GM12864 (cell line): ENCODE measurements around the gene PXDC1.

Experiments
- DNase-seq: peaks from one replicate; pipeline ENCODE4 v3.0.0-alpha.2; 2011; ENCODE audit warnings: low read depth
- H3K4me3 ChIP-seq: 2 replicates; pipeline ENCODE4 v1.5.1; 2011; ENCODE audit warnings: mild to moderate bottlenecking, low read depth, low read length, control low read depth
- CTCF ChIP-seq: IDR thresholded peaks from 2 replicates; pipeline ENCODE4 v1.5.1; 2011; ENCODE audit warnings: low read depth, mild to moderate bottlenecking, moderate library complexity, low read length, control low read depth, inconsistent platforms; ENCODE audit errors: missing control alignments

PXDC1 gene

DNA sequence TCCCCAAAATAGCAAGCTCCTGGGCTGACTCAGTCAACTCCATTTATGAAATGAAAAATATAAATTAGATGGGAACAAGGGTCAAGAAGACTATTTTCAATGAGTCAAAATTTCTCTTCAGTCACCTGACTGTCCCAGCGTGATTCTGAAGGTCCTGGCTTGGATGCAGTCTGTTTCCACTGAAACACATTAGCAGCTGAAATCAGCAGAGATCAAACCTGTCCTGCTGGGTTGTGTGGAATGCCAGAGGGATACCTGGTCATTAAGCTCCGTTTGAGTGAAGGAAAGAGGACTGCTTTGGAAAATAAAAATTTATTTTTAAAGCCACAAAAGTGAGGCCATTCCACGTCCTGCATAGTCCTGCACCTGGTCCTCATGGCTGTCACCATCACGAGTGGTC, 37.4 kb downstream of the PXDC1 start:
- no peak for DNase-seq
- no peak for TF ChIP-seq CTCF
- no peak overlapping the region for H3K4me3 ChIP-seq

DNA sequence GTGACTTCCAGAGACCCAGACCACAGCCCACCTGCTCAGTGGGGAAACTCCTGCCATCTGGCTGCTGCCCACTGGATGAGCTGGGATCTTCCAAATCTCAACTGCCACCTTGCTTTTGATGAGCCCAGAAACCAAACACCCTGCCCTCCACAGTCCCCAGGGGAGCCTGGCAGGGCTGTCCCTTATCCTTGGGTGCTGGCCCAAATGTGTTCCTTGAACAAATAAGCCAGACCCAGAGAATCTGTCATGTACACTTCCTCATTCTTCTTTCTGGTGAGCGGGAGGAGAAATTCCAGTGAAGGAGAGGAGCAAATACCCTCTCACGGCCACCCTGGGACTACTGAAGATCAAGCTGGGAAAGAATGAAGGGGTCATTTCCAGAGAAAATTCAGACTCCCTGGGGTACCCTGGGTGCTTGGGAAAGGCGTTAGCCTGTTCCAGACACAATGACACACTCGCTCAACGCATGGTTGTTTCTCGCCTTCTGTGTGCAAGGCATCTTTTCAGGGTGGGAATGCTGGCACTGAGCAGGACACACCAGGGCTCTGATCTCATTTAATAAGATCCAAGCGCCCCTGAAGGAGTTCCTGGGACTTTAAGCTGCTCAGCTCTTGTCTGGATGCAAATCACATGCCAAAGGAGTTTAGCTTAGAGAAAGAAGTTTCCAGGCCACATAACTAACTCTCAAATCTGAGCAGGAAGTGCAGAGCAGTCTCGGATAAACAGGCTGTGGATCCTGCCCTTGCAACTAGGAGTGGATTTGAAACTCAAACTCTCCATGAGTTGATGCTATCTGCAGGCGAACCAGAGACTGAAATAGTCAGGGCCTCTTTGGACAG, 38.5 kb downstream of the PXDC1 start:
- H3K4me3 ChIP-seq = no peak overlapping the region
- TF ChIP-seq CTCF = no peak

GRCh38 chr6:3711776-3712175, 39.7 kb downstream of the PXDC1 start:
- DNase-seq = no peak
- TF ChIP-seq CTCF = no peak
- no peak overlapping the region for H3K4me3 ChIP-seq

More for the DNA sequence above, 38.5 kb downstream of the PXDC1 start:
- no peak for DNase-seq

DNA sequence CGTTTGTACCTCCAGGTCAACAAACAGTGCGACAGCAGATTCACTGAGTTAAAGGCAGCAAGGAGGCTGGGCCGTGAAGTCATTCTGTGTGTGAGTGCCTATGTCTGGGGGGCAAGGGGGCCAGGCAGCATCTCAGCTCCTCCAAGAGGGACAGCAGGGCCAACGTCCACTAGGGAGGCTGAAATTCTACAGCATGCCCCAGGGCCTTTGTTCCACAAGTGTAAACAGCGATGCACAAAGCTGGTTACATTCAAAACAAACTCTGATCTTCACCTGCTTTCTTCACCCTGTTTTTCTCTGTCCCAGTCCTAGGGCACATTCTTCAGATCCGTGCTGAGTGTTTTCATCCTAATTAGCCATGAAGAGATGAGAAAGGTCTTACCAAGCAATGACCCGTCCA, 41.1 kb downstream of the PXDC1 start:
- TF ChIP-seq CTCF = no peak
- no peak overlapping the region for H3K4me3 ChIP-seq
- DNase-seq = no peak

DNA sequence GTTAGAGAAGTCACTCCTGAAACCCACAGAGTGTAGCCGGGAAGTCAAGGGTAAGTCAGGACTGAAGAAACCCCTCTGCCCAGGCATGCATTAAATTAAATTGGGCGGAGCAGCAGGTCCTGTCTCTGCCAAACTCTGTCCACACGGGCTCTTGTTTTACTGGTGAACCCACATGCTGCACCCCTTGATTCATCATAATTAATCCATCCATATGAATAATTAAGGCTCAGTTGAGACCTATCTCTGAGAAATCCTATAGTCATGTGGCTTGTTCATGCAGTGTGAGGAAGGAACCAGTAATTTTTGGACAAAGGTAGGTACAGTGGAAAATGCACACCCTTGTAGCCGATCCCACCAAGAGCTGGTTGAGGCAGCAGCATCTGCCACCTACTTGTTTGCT, 43.0 kb downstream of the PXDC1 start:
- TF ChIP-seq CTCF = no peak
- no peak for DNase-seq
- no peak overlapping the region for H3K4me3 ChIP-seq

DNA sequence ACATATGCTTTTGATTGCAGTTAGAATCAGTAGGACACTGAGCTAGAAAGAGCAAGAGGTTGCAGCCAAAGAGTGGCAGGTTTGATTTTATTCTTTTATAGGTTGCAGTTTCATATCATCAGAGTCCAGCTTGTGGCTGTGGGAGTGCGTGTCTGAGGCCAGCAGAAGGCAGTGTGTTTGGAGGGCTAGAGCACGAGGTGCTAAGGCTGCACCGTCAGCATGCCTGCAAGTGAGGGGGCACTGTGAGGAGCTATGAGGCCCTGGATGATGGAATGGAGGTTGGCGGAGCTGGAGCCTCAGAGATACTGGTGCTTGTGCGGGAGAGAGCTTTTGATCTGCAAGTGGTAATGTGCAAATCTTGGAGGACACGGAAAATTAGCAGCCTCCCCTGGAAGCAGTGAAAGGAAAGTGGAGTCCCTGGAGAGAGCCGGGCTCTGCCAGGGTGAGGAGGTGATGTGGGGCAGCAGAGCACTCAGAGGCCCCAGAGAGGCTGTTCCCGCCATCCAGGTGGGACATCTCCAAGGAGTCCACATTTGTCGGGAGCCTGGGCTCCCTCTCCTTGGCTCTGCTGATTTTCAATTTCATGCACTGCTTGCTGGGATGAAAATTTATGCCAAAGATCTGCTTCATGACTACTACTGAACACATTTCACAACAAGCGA, 43.6 kb downstream of the PXDC1 start:
- no peak overlapping the region for H3K4me3 ChIP-seq
- no peak for DNase-seq
- no peak for TF ChIP-seq CTCF

DNA sequence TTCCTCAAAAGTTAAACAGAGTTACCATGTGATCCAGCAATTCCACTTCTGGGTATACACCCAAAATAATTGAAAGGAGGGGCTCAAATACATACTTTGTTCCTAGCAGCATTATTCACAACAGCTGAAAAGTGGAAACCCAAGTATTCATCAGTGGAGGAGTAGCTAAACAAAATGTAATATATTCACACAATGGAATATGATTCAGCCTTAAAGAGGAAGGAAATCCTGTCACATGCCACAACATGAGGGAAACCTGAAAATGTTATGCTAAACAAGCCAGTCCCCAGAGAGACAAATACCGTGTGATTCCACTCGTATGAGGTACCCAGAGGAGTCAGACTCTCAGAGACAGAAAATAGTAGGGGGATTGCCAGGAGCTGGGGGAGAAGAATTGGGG, 44.5 kb downstream of the PXDC1 start:
- H3K4me3 ChIP-seq = no peak overlapping the region
- no peak for DNase-seq
- no peak for TF ChIP-seq CTCF
